Measurements from ENCODE around the gene RASGRF1. TPM values are rescaled to one million over a fixed set of nuclear protein-coding genes. Genes with fewer than 3 reads are reported as not detected.
"Not testable (repeated sequence)": the region's sequence is repeated elsewhere in the genome, so short reads cannot be mapped to it uniquely, and the experiment has no call there.

The RASGRF1 gene
- total RNA-seq, 1 experiment from 2014 or later, result 0.24 TPM

DNA sequence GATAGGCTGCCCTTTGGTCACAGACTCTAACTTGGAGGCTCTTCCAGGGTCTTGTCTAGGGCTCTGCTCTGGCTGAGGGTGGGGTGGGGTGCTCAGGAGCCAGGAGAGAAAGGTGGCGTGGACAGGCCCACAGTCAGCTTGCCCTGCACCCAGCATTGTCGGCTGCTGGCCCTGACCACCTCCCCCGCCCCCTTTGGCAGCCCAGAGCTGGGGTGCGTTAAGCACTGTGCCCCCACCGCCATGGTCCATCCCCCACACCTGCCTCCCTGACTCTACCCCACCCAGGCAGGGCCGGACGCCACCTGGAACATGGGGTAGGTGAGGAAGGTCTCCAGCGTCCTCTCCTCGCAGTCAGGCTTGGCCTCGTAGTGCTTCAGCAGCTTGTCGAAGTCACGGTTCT lies 58.8 kb downstream of the RASGRF1 start:
- Histone ChIP-seq H3K4me3 (no peak overlapping the region), H3K27me3 (replicated peaks) (no peaks in the 10 kb centered on the region), H3K4me1 (replicated peaks) (no peaks in the 10 kb centered on the region)

GRCh38 chr15:79031201-79031600 lies 59.4 kb downstream of the RASGRF1 start:
- Histone ChIP-seq H3K4me3 (no peak overlapping the region), H3K27me3 (replicated peaks) (no peaks in the 10 kb centered on the region), H3K36me3 (no peaks in the 10 kb centered on the region), H3K4me1 (replicated peaks) (no peaks in the 10 kb centered on the region), H3K9me3 (replicated peaks) (no peaks in the 10 kb centered on the region), H3K27ac (no peak overlapping the region)
- no peak for DNase-seq (ENCODE audit: low read depth in 1 of 2, low spot score in 2 of 2)

More for the DNA sequence above, 58.8 kb downstream of the RASGRF1 start:
- Histone ChIP-seq H3K36me3 (no peaks in the 10 kb centered on the region), H3K27ac (no peak overlapping the region), H3K9me3 (replicated peaks) (no peaks in the 10 kb centered on the region)
- no peak for DNase-seq (ENCODE audit: low read depth in 1 of 2, low spot score in 2 of 2)

DNA sequence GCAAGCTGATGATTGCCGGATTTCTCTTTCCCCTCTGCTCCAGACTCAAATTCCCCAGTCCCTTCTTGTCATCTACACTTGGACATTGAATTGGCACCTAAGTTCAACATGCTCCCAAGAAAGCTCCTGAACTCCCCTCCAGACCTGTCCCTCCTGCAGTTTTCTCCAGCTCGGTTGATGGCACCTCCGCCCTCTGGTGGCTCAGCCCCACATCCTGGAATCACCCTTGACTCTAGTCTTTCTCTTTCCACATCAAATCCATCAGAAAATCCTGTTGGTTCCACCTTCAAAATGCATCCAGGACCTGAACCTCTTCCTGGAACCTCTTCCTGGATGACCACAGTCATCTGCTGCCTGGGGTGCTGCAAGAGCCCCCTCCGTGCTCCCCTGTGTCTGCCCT lies 60.1 kb downstream of the RASGRF1 start:
- H3K27ac ChIP-seq, result no peak overlapping the region
- H3K4me3 ChIP-seq, result no peak overlapping the region
- DNase-seq (ENCODE audit: low read depth in 1 of 2, low spot score in 2 of 2), result no peak
- no peaks in the 10 kb centered on the region for H3K4me1 ChIP-seq (replicated peaks)
- no peaks in the 10 kb centered on the region for H3K27me3 ChIP-seq (replicated peaks)
- H3K36me3 ChIP-seq, result no peaks in the 10 kb centered on the region
- H3K9me3 ChIP-seq (replicated peaks), result no peaks in the 10 kb centered on the region

GRCh38 chr15:79028411-79028964 lies 62.1 kb downstream of the RASGRF1 start:
- Histone ChIP-seq H3K9me3 (replicated peaks) (no peaks in the 10 kb centered on the region; the same call in 1 of the 2 replicates), H3K27me3 (replicated peaks) (no peaks in the 10 kb centered on the region), H3K36me3 (no peaks in the 10 kb centered on the region), H3K27ac (no peak overlapping the region), H3K4me3 (no peak overlapping the region), H3K4me1 (replicated peaks) (no peaks in the 10 kb centered on the region)
- peak in 1 of 2 experiments; percentile 35 for DNase-seq (ENCODE audit: low read depth in 1 of 2, low spot score in 2 of 2)

DNA sequence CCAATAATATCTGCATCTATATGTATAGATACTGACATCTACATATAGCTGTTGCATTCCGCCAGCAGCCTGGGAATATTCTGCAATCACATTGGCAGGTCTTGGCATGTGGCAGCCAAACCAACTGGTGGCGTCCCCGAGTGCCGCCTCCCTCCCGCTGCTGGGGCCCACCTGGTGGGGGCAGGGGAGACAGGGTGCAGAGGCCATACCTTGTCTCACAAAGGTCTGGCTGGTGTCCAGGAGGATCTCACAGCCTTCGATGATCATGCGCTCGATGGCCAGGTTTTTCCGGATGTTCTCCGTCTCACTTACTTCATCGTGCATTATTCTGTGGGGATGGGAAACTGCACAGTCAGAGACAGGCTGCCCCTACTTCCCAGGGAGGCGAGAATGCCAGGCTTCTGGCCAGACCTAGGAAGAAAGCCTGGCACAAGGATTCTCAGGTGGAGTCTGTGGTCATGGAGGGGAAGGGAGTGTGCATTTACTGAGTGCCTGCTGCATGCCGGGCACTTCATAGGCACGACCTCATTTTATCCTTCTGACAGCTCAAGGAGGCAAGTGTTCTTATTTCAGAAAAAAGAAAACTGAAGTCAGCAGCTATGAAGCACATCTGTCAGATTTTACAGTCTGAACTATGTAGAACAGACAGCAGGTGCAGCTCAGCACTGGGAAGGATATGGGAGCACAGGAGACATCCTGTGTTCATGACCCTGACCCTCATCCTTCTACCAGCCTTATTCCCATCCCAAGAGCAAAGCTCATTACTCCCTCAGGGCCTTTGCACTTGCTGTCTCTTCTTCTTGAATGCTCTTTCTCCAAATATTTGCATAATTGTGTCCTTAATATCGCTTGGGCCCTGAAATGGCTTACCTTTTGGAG lies 62.8 kb downstream of the RASGRF1 start:
- no peak for DNase-seq (ENCODE audit: low read depth in 1 of 2, low spot score in 2 of 2)
- Histone ChIP-seq H3K4me1 (replicated peaks) (no peaks in the 10 kb centered on the region), H3K27me3 (replicated peaks) (no peaks in the 10 kb centered on the region), H3K9me3 (replicated peaks) (no peaks in the 10 kb centered on the region; the same call in 1 of the 2 replicates), H3K36me3 (no peaks in the 10 kb centered on the region), H3K4me3 (no peak overlapping the region), H3K27ac (no peak overlapping the region)

DNA sequence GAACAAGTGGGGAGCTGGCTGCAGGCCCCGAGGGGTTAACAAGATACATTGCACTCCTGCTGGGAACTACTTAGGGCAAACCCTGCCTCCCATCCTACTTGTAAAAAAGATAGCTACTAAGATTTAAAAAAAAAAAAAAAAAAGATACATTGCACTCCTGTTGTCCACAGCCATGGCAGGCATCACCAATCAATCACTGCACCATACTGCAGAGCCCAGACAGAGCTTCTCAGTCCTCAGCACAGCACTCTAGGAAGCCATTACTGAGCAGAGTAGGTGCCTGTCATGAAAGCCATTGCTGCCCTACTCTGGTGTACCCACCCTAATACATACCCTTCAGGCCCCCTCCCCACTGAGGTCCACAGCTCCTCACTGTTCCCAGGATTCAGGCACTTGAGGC lies 64.8 kb downstream of the RASGRF1 start:
- H3K27me3 ChIP-seq (replicated peaks), result no peaks in the 10 kb centered on the region
- no peak overlapping the region for H3K27ac ChIP-seq
- no peaks in the 10 kb centered on the region for H3K36me3 ChIP-seq
- no peak for DNase-seq (ENCODE audit: low read depth in 1 of 2, low spot score in 2 of 2)
- H3K9me3 ChIP-seq (replicated peaks), result no peaks in the 10 kb centered on the region; the same call in 1 of the 2 replicates
- no peaks in the 10 kb centered on the region for H3K4me1 ChIP-seq (replicated peaks)
- no peak overlapping the region for H3K4me3 ChIP-seq

DNA sequence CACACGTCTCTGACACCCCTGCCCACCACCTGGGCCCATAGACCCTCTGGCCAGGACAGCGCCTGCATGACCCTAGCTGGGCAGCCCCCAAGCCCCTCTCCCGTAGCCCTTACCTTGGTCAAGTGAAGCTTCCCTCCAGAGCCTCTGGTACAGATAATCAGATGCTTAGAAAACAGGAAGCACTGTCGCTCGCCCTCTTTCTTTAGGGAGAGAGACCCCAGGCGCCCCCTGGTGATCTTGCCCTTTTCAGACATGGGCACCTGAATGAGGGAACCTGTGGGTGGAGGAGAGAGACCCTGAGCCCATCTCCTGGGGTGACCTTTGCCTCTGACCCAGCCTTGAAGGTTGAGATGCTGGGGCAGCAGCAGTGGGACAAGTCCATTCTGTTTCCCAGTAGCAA lies 65.4 kb downstream of the RASGRF1 start:
- Histone ChIP-seq H3K4me3 (no peak overlapping the region), H3K36me3 (no peaks in the 10 kb centered on the region), H3K27ac (no peak overlapping the region), H3K27me3 (replicated peaks) (no peaks in the 10 kb centered on the region), H3K9me3 (replicated peaks) (no peaks in the 10 kb centered on the region; the same call in 1 of the 2 replicates), H3K4me1 (replicated peaks) (no peaks in the 10 kb centered on the region)
- no peak for DNase-seq (ENCODE audit: low read depth in 1 of 2, low spot score in 2 of 2)

DNA sequence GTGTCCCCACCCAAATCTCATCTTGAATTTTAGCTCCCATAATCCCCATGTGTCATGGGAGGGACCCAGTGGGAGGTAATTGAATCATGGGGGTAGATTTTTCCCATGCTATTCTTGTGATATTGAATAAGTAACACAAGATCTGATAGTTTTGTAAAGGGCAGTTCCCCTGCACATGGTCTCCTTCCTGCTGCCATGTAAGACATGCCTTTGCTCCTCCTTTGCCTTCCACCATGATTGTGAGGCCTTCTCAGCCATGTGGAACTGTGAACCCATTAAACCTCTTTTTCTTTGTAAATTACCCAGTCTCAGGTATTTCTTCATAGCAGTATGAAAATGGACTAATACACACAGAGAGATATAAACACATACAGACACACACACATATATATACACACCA lies 66.1 kb downstream of the RASGRF1 start:
- not testable (repeated sequence) for H3K4me1 ChIP-seq (replicated peaks); H3K27me3 ChIP-seq (replicated peaks); DNase-seq (ENCODE audit: low read depth in 1 of 2, low spot score in 2 of 2); H3K36me3 ChIP-seq; H3K4me3 ChIP-seq; H3K27ac ChIP-seq; H3K9me3 ChIP-seq (replicated peaks)

GRCh38 chr15:79023918-79024317 lies 66.7 kb downstream of the RASGRF1 start:
- Histone ChIP-seq H3K27me3 (replicated peaks) (no peaks in the 10 kb centered on the region), H3K27ac (no peak overlapping the region), H3K36me3 (no peaks in the 10 kb centered on the region), H3K9me3 (replicated peaks) (no peaks in the 10 kb centered on the region; the same call in 1 of the 2 replicates), H3K4me3 (no peak overlapping the region), H3K4me1 (replicated peaks) (no peaks in the 10 kb centered on the region)
- no peak for DNase-seq (ENCODE audit: low read depth in 1 of 2, low spot score in 2 of 2)

DNA sequence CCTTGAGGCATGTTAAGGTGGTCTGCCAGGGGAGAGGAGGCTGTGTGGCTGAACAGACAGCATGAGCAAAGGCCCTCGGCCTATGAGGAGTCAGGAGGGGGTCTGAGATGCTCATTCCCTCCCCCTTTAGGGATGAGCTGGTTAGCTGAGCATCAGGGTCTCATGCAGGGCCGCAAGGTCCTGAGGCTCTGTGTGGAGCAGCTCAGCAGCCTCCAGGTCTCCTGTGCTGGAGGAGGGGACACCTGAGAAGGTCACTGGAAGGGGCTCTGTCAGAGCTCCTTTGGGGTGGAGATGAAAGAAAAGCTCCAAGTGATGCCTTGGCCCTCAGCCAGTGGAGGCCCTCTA lies 67.1 kb downstream of the RASGRF1 start:
- Histone ChIP-seq H3K9me3 (replicated peaks) (no peaks in the 10 kb centered on the region; the same call in 1 of the 2 replicates), H3K27ac (no peak overlapping the region), H3K27me3 (replicated peaks) (no peaks in the 10 kb centered on the region), H3K36me3 (no peaks in the 10 kb centered on the region), H3K4me3 (no peak overlapping the region), H3K4me1 (replicated peaks) (no peaks in the 10 kb centered on the region)
- no peak for DNase-seq (ENCODE audit: low read depth in 1 of 2, low spot score in 2 of 2)

GRCh38 chr15:79018960-79019359 lies 71.6 kb downstream of the RASGRF1 start:
- Histone ChIP-seq H3K27me3 (replicated peaks) (0 out of 2 replicates have a peak, but pooled peaks cover under 1% of the 10 kb centered on the region), H3K4me1 (replicated peaks) (no peaks in the 10 kb centered on the region), H3K36me3 (no peaks in the 10 kb centered on the region), H3K4me3 (no peak overlapping the region), H3K9me3 (replicated peaks) (no peaks in the 10 kb centered on the region; the same call in 1 of the 2 replicates), H3K27ac (no peak overlapping the region)
- no peak for DNase-seq (ENCODE audit: low read depth in 1 of 2, low spot score in 2 of 2)

- Histone ChIP-seq H3K27me3 (replicated peaks) (0 out of 2 replicates have a peak, but pooled peaks cover 3% of the 10 kb centered on the region), H3K36me3 (no peaks in the 10 kb centered on the region), H3K4me3 (no peak overlapping the region), H3K9me3 (replicated peaks) (no peaks in the 10 kb centered on the region), H3K4me1 (replicated peaks) (no peaks in the 10 kb centered on the region), H3K27ac (no peak overlapping the region)
- no peak for DNase-seq (ENCODE audit: low read depth in 1 of 2, low spot score in 2 of 2)
Observed at GRCh38 chr15:79017953-79018352, 72.6 kb downstream of the RASGRF1 start.

- no peak for DNase-seq (ENCODE audit: low read depth in 1 of 2, low spot score in 2 of 2)
- Histone ChIP-seq H3K9me3 (replicated peaks) (no peaks in the 10 kb centered on the region), H3K27ac (no peak overlapping the region)
Observed at GRCh38 chr15:79016527-79017170, 73.9 kb downstream of the RASGRF1 start.

GRCh38 chr15:79015416-79015815 lies 75.2 kb downstream of the RASGRF1 start:
- H3K4me3 ChIP-seq, result no peak overlapping the region
- H3K4me1 ChIP-seq (replicated peaks), result no peaks in the 10 kb centered on the region
- 0 out of 2 replicates have a peak, but pooled peaks cover 3% of the 10 kb centered on the region for H3K27me3 ChIP-seq (replicated peaks)
- no peaks in the 10 kb centered on the region for H3K36me3 ChIP-seq
- H3K9me3 ChIP-seq (replicated peaks), result no peaks in the 10 kb centered on the region
- H3K27ac ChIP-seq, result no peak overlapping the region
- no peak for DNase-seq (ENCODE audit: low read depth in 1 of 2, low spot score in 2 of 2)

More at GRCh38 chr15:79016527-79017170, 73.9 kb downstream of the RASGRF1 start:
- H3K27me3 ChIP-seq (replicated peaks), result 0 out of 2 replicates have a peak, but pooled peaks cover 3% of the 10 kb centered on the region
- no peak overlapping the region for H3K4me3 ChIP-seq
- no peaks in the 10 kb centered on the region for H3K36me3 ChIP-seq
- H3K4me1 ChIP-seq (replicated peaks), result no peaks in the 10 kb centered on the region

Measured in SJSA1 (cell line).